Retina (tissue), 1 donor: ENCODE results near the gene COL16A1.

Experiments
- DNase-seq: peaks from one replicate; pipeline ENCODE4 v3.0.0-alpha.2; 2016

The COL16A1 gene

GRCh38 chr1:31621498-31621820 is 82.4 kb downstream of the COL16A1 start:
- no peak for DNase-seq

- no peak for DNase-seq
These were observed 83.0 kb downstream of the COL16A1 start for GRCh38 chr1:31620631-31621497.

- no peak for DNase-seq
These were observed 84.6 kb downstream of the COL16A1 start for GRCh38 chr1:31618916-31619846.

GRCh38 chr1:31617916-31618746 is 85.7 kb downstream of the COL16A1 start:
- DNase-seq, result peak; percentile 84

- DNase-seq, result peak; percentile 10
These were observed 86.5 kb downstream of the COL16A1 start, which contains the start of gene HCRTR1 for GRCh38 chr1:31617218-31617915. HCRTR1 (plus strand) TSS chr1:31617689; CDS start chr1:31619193, 1,504 bp downstream.

GRCh38 chr1:31615939-31616338 is 87.9 kb downstream of the COL16A1 start:
- DNase-seq, result peak; percentile 5

GRCh38 chr1:31615414-31615813 is 88.4 kb downstream of the COL16A1 start:
- DNase-seq, result no peak

- DNase-seq, result peak; percentile 13
These were observed 89.3 kb downstream of the COL16A1 start for GRCh38 chr1:31614414-31615005.

- no peak for DNase-seq
These were observed 94.2 kb downstream of the COL16A1 start for GRCh38 chr1:31609514-31610118.

GRCh38 chr1:31607360-31607759 is 96.5 kb downstream of the COL16A1 start:
- no peak for DNase-seq

GRCh38 chr1:31605908-31606427 is 97.8 kb downstream of the COL16A1 start:
- DNase-seq, result no peak
